PC-3 (cell line): ENCODE results near the gene TGFB1. TPM values are rescaled to one million over a fixed set of nuclear protein-coding genes. Genes with fewer than 3 reads are reported as not detected.

Experiments used
- ATAC-seq: fragments of 200-7000 bp; cut with Tn5 transposase; 2 replicates; pipeline ENCODE4 v1.9.1; 2020; ENCODE audit warnings: mild to moderate bottlenecking, moderate library complexity
- BruUV-seq: library from RNA; stranded (reverse); fragments of 400-500 nt; replicated peaks from 2 replicates; lab custom pipeline; 2021; lab: Mats Ljungman, UMichigan
- CTCF ChIA-PET: fragments of 300-600 bp; sonication (Branson Sonifier 250); formaldehyde crosslinking; loops from one replicate; lab custom pipeline; 2022; ENCODE audit warnings: antibody characterized with exemption; lab: Charles Lee
- POLR2A ChIA-PET: fragments of 300-600 bp; sonication (Branson Sonifier 250); formaldehyde crosslinking; loops from one replicate; lab custom pipeline; 2022; ENCODE audit warnings: antibody characterized with exemption; ENCODE audit not compliant: unreplicated experiment; lab: Charles Lee
- DNase-seq: peaks from one replicate; pipeline ENCODE4 v3.0.0-alpha.2; 2015
- H2AFZ ChIP-seq: fragments of 300-600 bp; sonication (generic); 2 replicates; pipeline ENCODE4 v1.6.0; 2016; ENCODE audit warnings: antibody characterized with exemption, low read length
- H3F3A ChIP-seq: fragments of 300-600 bp; sonication (generic); one replicate; pipeline ENCODE4 v1.6.0; 2017; ENCODE audit warnings: antibody characterized with exemption, low read length, control low read depth, mild to moderate bottlenecking; ENCODE audit not compliant: unreplicated experiment
- H3K27ac ChIP-seq: fragments of 300-600 bp; sonication (generic); 2 replicates; pipeline ENCODE4 v1.5.1; 2016; ENCODE audit warnings: mild to moderate bottlenecking, low read length
- H3K27me3 ChIP-seq: fragments of 300-600 bp; sonication (generic); 2 replicates; pipeline ENCODE4 v1.6.1; 2016; ENCODE audit warnings: low read length, mixed read lengths
- H3K36me3 ChIP-seq: fragments of 300-600 bp; sonication (generic); 2 replicates; pipeline ENCODE4 v1.6.1; 2016; ENCODE audit warnings: low read depth, mixed run types, low read length, mixed read lengths
- H3K4me1 ChIP-seq: fragments of 300-600 bp; sonication (generic); 2 replicates; pipeline ENCODE4 v1.5.1; 2016; ENCODE audit warnings: low read length; ENCODE audit not compliant: insufficient read depth
- H3K4me2 ChIP-seq: fragments of 300-600 bp; sonication (generic); 2 replicates; pipeline ENCODE4 v1.6.0; 2016; ENCODE audit warnings: low read length
- H3K4me3 ChIP-seq: fragments of 300-600 bp; sonication (generic); 2 replicates; pipeline ENCODE4 v1.5.1; 2016; ENCODE audit warnings: mild to moderate bottlenecking, low read length, mixed read lengths
- H3K79me2 ChIP-seq: fragments of 300-600 bp; sonication (generic); 2 replicates; pipeline ENCODE4 v1.6.1; 2017; ENCODE audit warnings: low read length, mixed read lengths
- H3K9ac ChIP-seq: fragments of 300-600 bp; sonication (generic); 2 replicates; pipeline ENCODE4 v1.6.0; 2016; ENCODE audit warnings: mild to moderate bottlenecking, low read length
- H3K9me2 ChIP-seq: fragments of 300-600 bp; sonication (generic); replicated peaks from 2 replicates; pipeline ENCODE4 v1.6.1; 2016; ENCODE audit warnings: mixed run types, low read length, mixed read lengths
- H3K9me3 ChIP-seq: fragments of 300-600 bp; sonication (generic); 2 replicates; pipeline ENCODE4 v1.6.1; 2016; ENCODE audit warnings: low read length, mixed read lengths
- H4K20me1 ChIP-seq: fragments of 300-600 bp; sonication (generic); 2 replicates; pipeline ENCODE4 v1.6.1; 2016; ENCODE audit warnings: low read length, mixed read lengths
- EZH2 ChIP-seq: fragments of 300-600 bp; sonication (generic); IDR thresholded peaks from one replicate; pipeline ENCODE4 v1.6.1; 2017; ENCODE audit warnings: antibody characterized with exemption, mild to moderate bottlenecking, low read length; ENCODE audit not compliant: unreplicated experiment
- EZH2phosphoT487 ChIP-seq: fragments of 300-600 bp; sonication (generic); IDR thresholded peaks from 2 replicates; pipeline ENCODE4 v1.6.1; 2018; ENCODE audit warnings: mild to moderate bottlenecking, antibody characterized with exemption, low read length, borderline replicate concordance
- intact Hi-C: fragments of 100-400 bp; cut with micrococcal nuclease; formaldehyde crosslinking; loops from 2 replicates; pipeline ENCODE4 v1.9.0; 2023
- total RNA-seq: library from RNA; depleted of rRNA; stranded (reverse); fragments of >200 nt; gene quantifications from 2 replicates; pipeline ENCODE4 v1.2.3, GENCODE V29; 2014
- TF ChIP-seq, protein P1 (sequence below): fragments of 300-600 bp; sonication (generic); conservative IDR thresholded peaks from 2 replicates; pipeline ENCODE4 v1.5.1; 2017; ENCODE audit warnings: antibody characterized with exemption, low read depth, mild to moderate bottlenecking, low read length

TGFB1 gene
- total RNA-seq, 1 experiment from 2014 or later = 16.4 TPM

DNA sequence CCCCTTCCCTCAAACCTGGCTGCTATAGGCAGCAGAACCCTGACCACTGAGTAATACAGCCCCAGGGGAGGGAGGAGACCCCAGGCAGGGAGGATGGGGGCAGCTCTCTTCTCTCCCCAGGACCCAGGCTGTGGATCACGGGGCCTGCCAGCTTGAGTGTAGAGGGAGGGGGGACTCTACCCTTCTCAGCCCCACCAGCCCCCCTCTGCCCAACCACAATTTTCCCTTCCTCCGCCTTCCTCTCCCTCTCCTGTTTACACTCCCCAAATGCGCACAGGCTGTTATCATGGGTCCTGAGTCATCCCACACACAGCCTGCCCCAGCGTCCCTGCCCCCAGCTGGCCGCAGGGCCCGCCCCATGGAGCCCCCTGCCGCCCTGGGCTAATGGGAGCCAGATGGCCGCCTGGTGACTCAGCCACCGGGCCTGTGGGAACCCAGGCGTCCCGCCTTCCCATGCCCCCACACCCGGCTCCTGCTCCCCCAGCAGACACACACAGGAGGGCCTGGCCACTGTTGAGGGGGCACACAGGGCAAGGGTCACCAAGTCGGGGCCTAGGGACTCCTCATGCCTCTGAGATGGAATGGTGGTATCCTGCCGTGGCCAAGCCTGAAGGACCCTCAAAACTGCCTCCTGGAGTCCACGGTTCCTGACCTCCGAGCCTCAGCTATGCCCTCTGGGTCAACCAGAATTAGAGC lies 30.1 kb downstream of the TGFB1 start:
- H2AFZ ChIP-seq = no peak overlapping the region
- H3K4me2 ChIP-seq = peak overlapping the region; percentile 69
- H3F3A ChIP-seq = peaks cover 7% of the 10 kb centered on the region
- ChIA-PET POLR2A (no interaction called here), CTCF (no interaction called here)
- peaks cover 67% of the 10 kb centered on the region for H3K4me1 ChIP-seq
- DNase-seq (peak; percentile 72), ATAC-seq (peak; percentile 36)
- no peaks in the 10 kb centered on the region for H3K9me3 ChIP-seq
- H4K20me1 ChIP-seq = no peaks in the 10 kb centered on the region
- peak overlapping the region; percentile 97 for H3K27ac ChIP-seq
- peaks cover 3% of the 10 kb centered on the region; the same call in 1 of the 2 replicates for H3K36me3 ChIP-seq
- H3K9me2 ChIP-seq = no peaks in the 10 kb centered on the region
- H3K79me2 ChIP-seq = peaks cover 6% of the 10 kb centered on the region
- no peaks in the 10 kb centered on the region for H3K27me3 ChIP-seq
- no TSS peak for BruUV-seq
- no peak overlapping the region for H3K4me3 ChIP-seq
- intact Hi-C loops = no loop called here
- TF ChIP-seq EZH2phosphoT487 = no peak
- no peak for TF ChIP-seq EZH2
- TF ChIP-seq, protein P1, sequence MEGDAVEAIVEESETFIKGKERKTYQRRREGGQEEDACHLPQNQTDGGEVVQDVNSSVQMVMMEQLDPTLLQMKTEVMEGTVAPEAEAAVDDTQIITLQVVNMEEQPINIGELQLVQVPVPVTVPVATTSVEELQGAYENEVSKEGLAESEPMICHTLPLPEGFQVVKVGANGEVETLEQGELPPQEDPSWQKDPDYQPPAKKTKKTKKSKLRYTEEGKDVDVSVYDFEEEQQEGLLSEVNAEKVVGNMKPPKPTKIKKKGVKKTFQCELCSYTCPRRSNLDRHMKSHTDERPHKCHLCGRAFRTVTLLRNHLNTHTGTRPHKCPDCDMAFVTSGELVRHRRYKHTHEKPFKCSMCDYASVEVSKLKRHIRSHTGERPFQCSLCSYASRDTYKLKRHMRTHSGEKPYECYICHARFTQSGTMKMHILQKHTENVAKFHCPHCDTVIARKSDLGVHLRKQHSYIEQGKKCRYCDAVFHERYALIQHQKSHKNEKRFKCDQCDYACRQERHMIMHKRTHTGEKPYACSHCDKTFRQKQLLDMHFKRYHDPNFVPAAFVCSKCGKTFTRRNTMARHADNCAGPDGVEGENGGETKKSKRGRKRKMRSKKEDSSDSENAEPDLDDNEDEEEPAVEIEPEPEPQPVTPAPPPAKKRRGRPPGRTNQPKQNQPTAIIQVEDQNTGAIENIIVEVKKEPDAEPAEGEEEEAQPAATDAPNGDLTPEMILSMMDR = no peak
- peak overlapping the region; percentile 79 for H3K9ac ChIP-seq

DNA sequence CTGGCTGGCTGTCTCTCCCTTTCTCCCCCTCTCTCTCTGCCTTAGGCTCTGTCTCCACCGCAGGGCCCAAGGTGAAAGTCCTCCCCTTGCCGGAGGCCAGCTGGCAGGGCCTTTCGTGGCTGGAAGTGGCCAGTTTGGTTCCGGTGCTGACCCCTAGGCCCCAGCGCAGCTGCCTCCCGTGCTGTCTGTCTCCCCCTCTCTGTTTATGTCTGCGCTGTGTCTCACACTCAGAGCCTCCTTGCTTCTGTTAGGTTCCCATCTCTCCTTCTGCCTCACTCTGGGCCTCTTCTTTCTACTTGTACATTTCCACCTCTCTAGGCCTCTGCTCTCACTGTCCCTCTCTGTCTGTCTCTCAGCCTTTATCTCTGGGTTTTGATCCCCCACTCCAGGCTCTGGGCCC lies 30.7 kb downstream of the TGFB1 start:
- Histone ChIP-seq H3K27ac (peak overlapping the region; percentile 97), H3K4me2 (peak overlapping the region; percentile 69), H3K36me3 (peaks cover 3% of the 10 kb centered on the region; the same call in 1 of the 2 replicates), H3K9me2 (no peaks in the 10 kb centered on the region), H3K9me3 (no peaks in the 10 kb centered on the region), H3F3A (peaks cover 7% of the 10 kb centered on the region), H4K20me1 (no peaks in the 10 kb centered on the region), H3K9ac (peak overlapping the region; percentile 79), H3K27me3 (no peaks in the 10 kb centered on the region), H2AFZ (no peak overlapping the region), H3K4me1 (peaks cover 61% of the 10 kb centered on the region), H3K4me3 (no peak overlapping the region), H3K79me2 (peaks cover 6% of the 10 kb centered on the region)
- CTCF ChIA-PET = no interaction called here
- POLR2A ChIA-PET = no interaction called here
- BruUV-seq = no TSS peak
- ATAC-seq (no peak), DNase-seq (no peak)
- intact Hi-C loops = no loop called here
- TF ChIP-seq EZH2phosphoT487 = no peak
- TF ChIP-seq, protein P1 = no peak
- no peak for TF ChIP-seq EZH2

DNA sequence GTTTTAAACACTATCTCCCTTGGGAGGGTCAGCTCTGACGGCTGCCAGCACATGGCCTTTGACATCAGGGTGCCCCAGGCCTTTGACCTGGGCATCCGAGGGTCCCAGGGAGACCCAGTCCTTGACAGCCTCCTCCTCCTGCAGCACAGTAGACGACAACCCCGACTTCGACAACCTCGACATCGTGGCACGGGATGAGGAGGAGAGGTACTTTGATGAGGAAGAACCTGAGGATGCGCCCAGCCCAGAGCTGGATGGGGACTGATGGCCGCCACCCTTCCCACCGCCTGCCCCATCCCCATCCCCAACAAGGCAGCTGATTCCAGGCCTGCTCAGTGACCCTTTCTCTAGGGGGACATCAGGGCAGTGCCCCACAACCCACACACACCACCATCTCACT lies 31.3 kb downstream of the TGFB1 start:
- Histone ChIP-seq H3K4me3 (no peak overlapping the region), H4K20me1 (no peaks in the 10 kb centered on the region), H3K27ac (peak overlapping the region; percentile 97), H3F3A (peaks cover 7% of the 10 kb centered on the region), H3K9ac (peak overlapping the region; percentile 79; the same call in 1 of the 2 replicates), H3K9me2 (no peaks in the 10 kb centered on the region), H3K27me3 (no peaks in the 10 kb centered on the region), H3K4me1 (peaks cover 57% of the 10 kb centered on the region), H3K79me2 (peaks cover 6% of the 10 kb centered on the region), H3K9me3 (no peaks in the 10 kb centered on the region), H2AFZ (no peak overlapping the region), H3K4me2 (no peak overlapping the region), H3K36me3 (peaks cover 3% of the 10 kb centered on the region; the same call in 1 of the 2 replicates)
- CTCF ChIA-PET = interaction anchor here (0.8 kb wide), 1 partner anchor 30 kb away, joined by 3 read pairs; no protein-coding TSS in a partner anchor
- POLR2A ChIA-PET = no interaction called here
- DNase-seq (no peak), ATAC-seq (no peak)
- BruUV-seq = no TSS peak
- intact Hi-C loops = no loop called here
- TF ChIP-seq EZH2 (no peak), EZH2phosphoT487 (no peak)
- TF ChIP-seq, protein P1 = no peak
